ENCODE measurements around the gene GPN2.
A peak's percentile ranks its signal among the peaks of the same experiment; 100 is the strongest.

Gene GPN2

GRCh38 chr1:26862781-26863684, 27.1 kb downstream of the GPN2 start, which contains the start of gene SFN:
SFN (plus strand) TSS chr1:26863149; CDS start chr1:26863213, 64 bp downstream.
- H3K4me3 ChIP-seq (ENCODE audit: low read length): peak within 1 kb of the TSS; percentile 84
- no peak within 1 kb of the TSS for H3K27ac ChIP-seq (ENCODE audit: low read depth, low read length)
- peak within 1 kb of the TSS; percentile 50 for H3K9ac ChIP-seq (ENCODE audit: low read length)
- H3K27me3 ChIP-seq (ENCODE audit: control insufficient read depth, insufficient read depth, low read length): no peaks in the 10 kb centered on the region
- H3K36me3 ChIP-seq (ENCODE audit: control insufficient read depth, insufficient read depth, low read length): no peaks in the 10 kb centered on the region
- H3K4me1 ChIP-seq (ENCODE audit: control insufficient read depth, insufficient read depth, low read length): peaks cover 13% of the 10 kb centered on the region

GRCh38 chr1:26861889-26862378, 28.1 kb downstream of the GPN2 start:
- H3K27ac ChIP-seq (ENCODE audit: low read depth, low read length): no peak overlapping the region
- no peak overlapping the region for H3K4me3 ChIP-seq (ENCODE audit: low read length)
- no peak overlapping the region for H3K9ac ChIP-seq (ENCODE audit: low read length)
- H3K27me3 ChIP-seq (ENCODE audit: control insufficient read depth, insufficient read depth, low read length): no peaks in the 10 kb centered on the region
- H3K4me1 ChIP-seq (ENCODE audit: control insufficient read depth, insufficient read depth, low read length): peaks cover 13% of the 10 kb centered on the region
- H3K36me3 ChIP-seq (ENCODE audit: control insufficient read depth, insufficient read depth, low read length): no peaks in the 10 kb centered on the region

GRCh38 chr1:26861286-26861701, 28.8 kb downstream of the GPN2 start:
- Histone ChIP-seq H3K27ac (ENCODE audit: low read depth, low read length) (no peak overlapping the region), H3K27me3 (ENCODE audit: control insufficient read depth, insufficient read depth, low read length) (no peaks in the 10 kb centered on the region), H3K9ac (ENCODE audit: low read length) (no peak overlapping the region), H3K36me3 (ENCODE audit: control insufficient read depth, insufficient read depth, low read length) (peaks cover under 1% of the 10 kb centered on the region), H3K4me1 (ENCODE audit: control insufficient read depth, insufficient read depth, low read length) (peaks cover 13% of the 10 kb centered on the region), H3K4me3 (ENCODE audit: low read length) (no peak overlapping the region)

GRCh38 chr1:26858891-26859640, 31.0 kb downstream of the GPN2 start:
- Histone ChIP-seq H3K9ac (ENCODE audit: low read length) (no peak overlapping the region), H3K27ac (ENCODE audit: low read depth, low read length) (no peak overlapping the region), H3K27me3 (ENCODE audit: control insufficient read depth, insufficient read depth, low read length) (no peaks in the 10 kb centered on the region), H3K36me3 (ENCODE audit: control insufficient read depth, insufficient read depth, low read length) (peaks cover 5% of the 10 kb centered on the region), H3K4me1 (ENCODE audit: control insufficient read depth, insufficient read depth, low read length) (peaks cover 7% of the 10 kb centered on the region), H3K4me3 (ENCODE audit: low read length) (no peak overlapping the region)

GRCh38 chr1:26858160-26858559, 31.9 kb downstream of the GPN2 start:
- no peak overlapping the region for H3K4me3 ChIP-seq (ENCODE audit: low read length)
- H3K27me3 ChIP-seq (ENCODE audit: control insufficient read depth, insufficient read depth, low read length): no peaks in the 10 kb centered on the region
- peaks cover 5% of the 10 kb centered on the region for H3K4me1 ChIP-seq (ENCODE audit: control insufficient read depth, insufficient read depth, low read length)
- no peak overlapping the region for H3K27ac ChIP-seq (ENCODE audit: low read depth, low read length)
- H3K36me3 ChIP-seq (ENCODE audit: control insufficient read depth, insufficient read depth, low read length): peaks cover 10% of the 10 kb centered on the region
- H3K9ac ChIP-seq (ENCODE audit: low read length): no peak overlapping the region

GRCh38 chr1:26857473-26858060, 32.5 kb downstream of the GPN2 start:
- H3K4me1 ChIP-seq (ENCODE audit: control insufficient read depth, insufficient read depth, low read length): peaks cover 5% of the 10 kb centered on the region
- peaks cover 15% of the 10 kb centered on the region for H3K36me3 ChIP-seq (ENCODE audit: control insufficient read depth, insufficient read depth, low read length)

GRCh38 chr1:26856604-26857469, 33.2 kb downstream of the GPN2 start:
- H3K4me1 ChIP-seq (ENCODE audit: control insufficient read depth, insufficient read depth, low read length): peaks cover 5% of the 10 kb centered on the region
- H3K36me3 ChIP-seq (ENCODE audit: control insufficient read depth, insufficient read depth, low read length): peaks cover 19% of the 10 kb centered on the region
- no peak overlapping the region for H3K4me3 ChIP-seq (ENCODE audit: low read length)
- no peak overlapping the region for H3K27ac ChIP-seq (ENCODE audit: low read depth, low read length)
- H3K27me3 ChIP-seq (ENCODE audit: control insufficient read depth, insufficient read depth, low read length): no peaks in the 10 kb centered on the region
- no peak overlapping the region for H3K9ac ChIP-seq (ENCODE audit: low read length)

More at GRCh38 chr1:26857473-26858060, 32.5 kb downstream of the GPN2 start:
- Histone ChIP-seq H3K27me3 (ENCODE audit: control insufficient read depth, insufficient read depth, low read length) (no peaks in the 10 kb centered on the region), H3K9ac (ENCODE audit: low read length) (no peak overlapping the region), H3K27ac (ENCODE audit: low read depth, low read length) (peak overlapping the region; percentile 15), H3K4me3 (ENCODE audit: low read length) (no peak overlapping the region)

GRCh38 chr1:26856181-26856580, 33.9 kb downstream of the GPN2 start:
- Histone ChIP-seq H3K27ac (ENCODE audit: low read depth, low read length) (no peak overlapping the region), H3K27me3 (ENCODE audit: control insufficient read depth, insufficient read depth, low read length) (no peaks in the 10 kb centered on the region), H3K36me3 (ENCODE audit: control insufficient read depth, insufficient read depth, low read length) (peaks cover 26% of the 10 kb centered on the region), H3K4me1 (ENCODE audit: control insufficient read depth, insufficient read depth, low read length) (peaks cover 5% of the 10 kb centered on the region), H3K4me3 (ENCODE audit: low read length) (no peak overlapping the region), H3K9ac (ENCODE audit: low read length) (no peak overlapping the region)

- Histone ChIP-seq H3K36me3 (ENCODE audit: control insufficient read depth, insufficient read depth, low read length) (peaks cover 30% of the 10 kb centered on the region), H3K4me1 (ENCODE audit: control insufficient read depth, insufficient read depth, low read length) (peaks cover 5% of the 10 kb centered on the region), H3K27me3 (ENCODE audit: control insufficient read depth, insufficient read depth, low read length) (no peaks in the 10 kb centered on the region), H3K27ac (ENCODE audit: low read depth, low read length) (no peak overlapping the region), H3K9ac (ENCODE audit: low read length) (no peak overlapping the region), H3K4me3 (ENCODE audit: low read length) (no peak overlapping the region)
Measured at GRCh38 chr1:26855636-26856035, 34.4 kb downstream of the GPN2 start.

GRCh38 chr1:26854906-26855305, 35.2 kb downstream of the GPN2 start:
- peaks cover 37% of the 10 kb centered on the region for H3K36me3 ChIP-seq (ENCODE audit: control insufficient read depth, insufficient read depth, low read length)
- H3K27me3 ChIP-seq (ENCODE audit: control insufficient read depth, insufficient read depth, low read length): no peaks in the 10 kb centered on the region
- no peak overlapping the region for H3K4me3 ChIP-seq (ENCODE audit: low read length)
- H3K4me1 ChIP-seq (ENCODE audit: control insufficient read depth, insufficient read depth, low read length): peaks cover 5% of the 10 kb centered on the region
- no peak overlapping the region for H3K9ac ChIP-seq (ENCODE audit: low read length)
- H3K27ac ChIP-seq (ENCODE audit: low read depth, low read length): no peak overlapping the region

GRCh38 chr1:26853600-26853999, 36.5 kb downstream of the GPN2 start:
- peaks cover 37% of the 10 kb centered on the region for H3K36me3 ChIP-seq (ENCODE audit: control insufficient read depth, insufficient read depth, low read length)
- H3K27me3 ChIP-seq (ENCODE audit: control insufficient read depth, insufficient read depth, low read length): no peaks in the 10 kb centered on the region
- no peak overlapping the region for H3K9ac ChIP-seq (ENCODE audit: low read length)
- peaks cover 9% of the 10 kb centered on the region for H3K4me1 ChIP-seq (ENCODE audit: control insufficient read depth, insufficient read depth, low read length)
- no peak overlapping the region for H3K27ac ChIP-seq (ENCODE audit: low read depth, low read length)
- no peak overlapping the region for H3K4me3 ChIP-seq (ENCODE audit: low read length)
